A673 (cell line): ENCODE results near the gene TAS2R1. TPM values are rescaled to one million over a fixed set of nuclear protein-coding genes. Genes with fewer than 3 reads are reported as not detected.

Experiments
- Bru-seq: library from RNA; stranded (reverse); fragments of 400-500 nt; gene quantifications from one replicate; lab custom pipeline; 2021; lab: Mats Ljungman, UMichigan
- BruChase-seq, 2 experiments: library from RNA; stranded (reverse); fragments of 400-500 nt; gene quantifications; one replicate each; lab custom pipeline; 2021; lab: Mats Ljungman, UMichigan
- BruUV-seq: library from RNA; stranded (reverse); fragments of 400-500 nt; replicated peaks from 2 replicates; lab custom pipeline; 2021; lab: Mats Ljungman, UMichigan
- CTCF ChIA-PET: fragments of 300-600 bp; sonication (Branson Sonifier 250); formaldehyde crosslinking; loops from one replicate; lab custom pipeline; 2022; ENCODE audit warnings: antibody characterized with exemption; lab: Charles Lee
- POLR2A ChIA-PET: fragments of 300-600 bp; sonication (Branson Sonifier 250); formaldehyde crosslinking; loops from one replicate; lab custom pipeline; 2022; ENCODE audit warnings: antibody characterized with exemption; ENCODE audit not compliant: low non-redundant PET; lab: Charles Lee
- DNase-seq: peaks from one replicate; pipeline ENCODE4 v3.0.0-alpha.2; 2015; ENCODE audit warnings: low spot score
- H3K27ac ChIP-seq: fragments of 200-600 bp; sonication (generic); 2 replicates; pipeline ENCODE4 v1.5.1; 2016; ENCODE audit warnings: mixed run types, low read depth, mild to moderate bottlenecking, mixed read lengths, antibody characterized with exemption, low read length; ENCODE audit not compliant: poor library complexity, severe bottlenecking
- H3K27me3 ChIP-seq: fragments of 200-600 bp; sonication (generic); replicated peaks from 2 replicates; pipeline ENCODE4 v1.6.1; 2017; ENCODE audit warnings: mixed run types, low read depth, mild to moderate bottlenecking, mixed read lengths, antibody characterized with exemption, low read length; ENCODE audit not compliant: insufficient read depth, poor library complexity
- H3K36me3 ChIP-seq: fragments of 200-600 bp; sonication (generic); 2 replicates; pipeline ENCODE4 v1.6.1; 2016; ENCODE audit warnings: mixed run types, mild to moderate bottlenecking, mixed read lengths, antibody characterized with exemption, low read length; ENCODE audit not compliant: insufficient read depth, poor library complexity, severe bottlenecking
- H3K4me1 ChIP-seq: fragments of 200-600 bp; sonication (generic); 2 replicates; pipeline ENCODE4 v1.6.1; 2017; ENCODE audit warnings: mixed run types, mild to moderate bottlenecking, mixed read lengths, antibody characterized with exemption, low read length; ENCODE audit not compliant: insufficient read depth, poor library complexity, severe bottlenecking
- H3K4me3 ChIP-seq: fragments of 200-600 bp; sonication (generic); 2 replicates; pipeline ENCODE4 v1.5.1; 2016; ENCODE audit warnings: low read depth, mixed run types, mild to moderate bottlenecking, mixed read lengths, low read length; ENCODE audit not compliant: poor library complexity, severe bottlenecking
- H3K9me3 ChIP-seq: fragments of 200-600 bp; sonication (generic); 2 replicates; pipeline ENCODE4 v1.6.1; 2016; ENCODE audit warnings: mixed run types, low read depth, mild to moderate bottlenecking, mixed read lengths, antibody characterized with exemption, low read length; ENCODE audit not compliant: poor library complexity, severe bottlenecking
- EZH2 ChIP-seq: fragments of 200-600 bp; sonication (generic); IDR thresholded peaks from 2 replicates; pipeline ENCODE4 v1.6.1; 2017; ENCODE audit warnings: borderline replicate concordance, low read depth, mild to moderate bottlenecking, mixed read lengths, antibody characterized with exemption, low read length; ENCODE audit not compliant: poor library complexity, severe bottlenecking
- intact Hi-C: fragments of 100-400 bp; cut with micrococcal nuclease; formaldehyde crosslinking; loops from one replicate; pipeline ENCODE4 v1.10.0; 2022; ENCODE audit not compliant: unreplicated experiment
- long read RNA-seq: library from polyadenylated mRNA; stranded (forward); transcript quantifications from one replicate; pipeline ENCODE4 v2.0.0, GENCODE V29; 2022
- total RNA-seq: library from RNA; stranded (reverse); gene quantifications from 2 replicates; pipeline ENCODE4 v1.2.3, GENCODE V29; 2021
- TF ChIP-seq, protein P1 (sequence below): fragments of 300-800, 200-600 bp; sonication (generic); conservative IDR thresholded peaks from 2 replicates; pipeline ENCODE4 v1.5.1; 2017; ENCODE audit warnings: low read depth, mild to moderate bottlenecking, antibody characterized with exemption, low read length, moderate library complexity, mixed read lengths

TAS2R1 gene, protein sequence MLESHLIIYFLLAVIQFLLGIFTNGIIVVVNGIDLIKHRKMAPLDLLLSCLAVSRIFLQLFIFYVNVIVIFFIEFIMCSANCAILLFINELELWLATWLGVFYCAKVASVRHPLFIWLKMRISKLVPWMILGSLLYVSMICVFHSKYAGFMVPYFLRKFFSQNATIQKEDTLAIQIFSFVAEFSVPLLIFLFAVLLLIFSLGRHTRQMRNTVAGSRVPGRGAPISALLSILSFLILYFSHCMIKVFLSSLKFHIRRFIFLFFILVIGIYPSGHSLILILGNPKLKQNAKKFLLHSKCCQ
- total RNA-seq (not detected in 2 replicates), Bru-seq, nascent RNA (not detected), BruChase-seq, experiment 1, labeled RNA remaining after a 2-hour chase (not detected), BruChase-seq, experiment 2, labeled RNA remaining after a 6-hour chase (not detected)
- long read RNA-seq = 0 reads

DNA sequence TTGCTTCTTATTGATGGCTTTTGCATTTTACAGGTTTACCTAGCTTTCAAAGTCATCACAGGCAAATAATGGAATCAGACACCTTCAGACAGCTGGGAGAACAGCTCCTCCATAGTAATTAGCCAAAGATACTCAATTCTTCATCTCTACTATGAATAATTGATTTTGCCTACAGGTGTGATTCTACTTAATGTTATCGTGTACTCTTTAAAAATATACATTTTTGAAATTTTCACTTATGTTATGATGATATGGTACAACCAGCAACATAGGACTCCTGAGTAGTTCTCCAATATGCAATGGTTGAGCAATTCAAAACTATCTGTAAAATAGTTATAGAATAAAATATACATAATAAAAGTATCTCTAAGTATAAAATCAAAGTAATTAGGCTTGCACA lies at the start of gene TAS2R1:
TSS of gene TAS2R1 (minus strand) at position 101 of the 400 bp plus-strand sequence. CDS start 319 bp downstream, outside the sequence.
- no peak within 1 kb of the TSS for H3K4me3 ChIP-seq
- H3K4me1 ChIP-seq = no peaks in the 10 kb centered on the region
- no peaks in the 10 kb centered on the region for H3K27me3 ChIP-seq
- POLR2A ChIA-PET = no interaction called here
- TF ChIP-seq EZH2 = no peak
- TF ChIP-seq, protein P1, sequence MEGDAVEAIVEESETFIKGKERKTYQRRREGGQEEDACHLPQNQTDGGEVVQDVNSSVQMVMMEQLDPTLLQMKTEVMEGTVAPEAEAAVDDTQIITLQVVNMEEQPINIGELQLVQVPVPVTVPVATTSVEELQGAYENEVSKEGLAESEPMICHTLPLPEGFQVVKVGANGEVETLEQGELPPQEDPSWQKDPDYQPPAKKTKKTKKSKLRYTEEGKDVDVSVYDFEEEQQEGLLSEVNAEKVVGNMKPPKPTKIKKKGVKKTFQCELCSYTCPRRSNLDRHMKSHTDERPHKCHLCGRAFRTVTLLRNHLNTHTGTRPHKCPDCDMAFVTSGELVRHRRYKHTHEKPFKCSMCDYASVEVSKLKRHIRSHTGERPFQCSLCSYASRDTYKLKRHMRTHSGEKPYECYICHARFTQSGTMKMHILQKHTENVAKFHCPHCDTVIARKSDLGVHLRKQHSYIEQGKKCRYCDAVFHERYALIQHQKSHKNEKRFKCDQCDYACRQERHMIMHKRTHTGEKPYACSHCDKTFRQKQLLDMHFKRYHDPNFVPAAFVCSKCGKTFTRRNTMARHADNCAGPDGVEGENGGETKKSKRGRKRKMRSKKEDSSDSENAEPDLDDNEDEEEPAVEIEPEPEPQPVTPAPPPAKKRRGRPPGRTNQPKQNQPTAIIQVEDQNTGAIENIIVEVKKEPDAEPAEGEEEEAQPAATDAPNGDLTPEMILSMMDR = no peak
- no peaks in the 10 kb centered on the region for H3K9me3 ChIP-seq
- no peaks in the 10 kb centered on the region for H3K36me3 ChIP-seq
- intact Hi-C loops = no loop called here
- DNase-seq = no peak
- no peak within 1 kb of the TSS for H3K27ac ChIP-seq
- BruUV-seq = no TSS peak
- CTCF ChIA-PET = no interaction called here

DNA sequence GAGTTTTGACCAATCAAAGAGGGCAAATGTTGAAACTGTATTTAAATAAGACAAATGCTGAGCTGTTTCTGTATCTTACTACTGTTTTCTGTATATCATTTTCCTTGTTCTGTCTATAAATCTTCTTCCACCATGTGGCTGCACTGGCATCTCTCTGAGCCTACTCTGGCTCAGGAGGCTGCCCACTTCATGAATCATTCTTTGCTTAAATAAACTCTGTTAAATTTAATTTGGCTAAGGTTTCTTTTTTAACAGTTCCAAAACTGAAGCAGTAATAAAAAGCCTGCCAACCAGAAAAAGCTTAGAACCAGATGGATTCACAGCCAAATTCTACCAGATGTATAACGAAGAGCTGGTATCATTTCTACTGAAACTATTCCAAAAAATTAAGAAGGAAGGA lies 40.2 kb upstream of the TAS2R1 start:
- no peak for TF ChIP-seq EZH2
- TF ChIP-seq, protein P1 = no peak
- no peaks in the 10 kb centered on the region for H3K9me3 ChIP-seq
- ChIA-PET CTCF (no interaction called here), POLR2A (no interaction called here)
- H3K27me3 ChIP-seq = no peaks in the 10 kb centered on the region
- BruUV-seq = no TSS peak
- no peaks in the 10 kb centered on the region for H3K4me1 ChIP-seq
- no peak overlapping the region for H3K27ac ChIP-seq
- H3K36me3 ChIP-seq = no peaks in the 10 kb centered on the region
- no peak for DNase-seq
- H3K4me3 ChIP-seq = no peak overlapping the region
- intact Hi-C loops = no loop called here

DNA sequence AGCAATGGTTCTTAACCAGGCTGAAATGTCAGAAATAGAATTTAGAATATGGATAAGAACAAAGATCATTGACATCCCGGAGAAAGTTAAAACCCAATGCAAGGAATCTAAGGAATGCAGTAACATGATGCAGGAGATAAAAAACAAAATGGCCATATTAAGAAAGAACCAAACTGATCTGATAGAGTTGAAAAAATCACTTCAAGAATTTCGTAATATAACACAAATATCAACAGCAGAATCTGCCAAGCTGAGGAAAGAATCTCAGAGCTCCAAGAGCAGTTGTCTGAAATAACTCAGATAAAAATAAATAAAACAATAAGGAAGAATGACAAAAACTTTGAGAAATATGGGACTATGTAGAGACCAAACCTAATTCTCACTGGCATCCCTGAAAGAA lies 37.8 kb upstream of the TAS2R1 start:
- no peak overlapping the region for H3K27ac ChIP-seq
- CTCF ChIA-PET = no interaction called here
- BruUV-seq = no TSS peak
- no peaks in the 10 kb centered on the region for H3K27me3 ChIP-seq
- no peaks in the 10 kb centered on the region for H3K36me3 ChIP-seq
- TF ChIP-seq, protein P1 = no peak
- TF ChIP-seq EZH2 = no peak
- no peak overlapping the region for H3K4me3 ChIP-seq
- intact Hi-C loops = no loop called here
- H3K9me3 ChIP-seq = no peaks in the 10 kb centered on the region
- no peak for DNase-seq
- no peaks in the 10 kb centered on the region for H3K4me1 ChIP-seq
- POLR2A ChIA-PET = no interaction called here
